Skin epidermis (tissue), 12 donors: ENCODE measurements around the gene SMG6.

ENCODE experiments used
- H3K27ac ChIP-seq, 21 experiments: fragments of 200-600 bp; sonication (generic) in 11 of 21; one replicate each; pipeline ENCODE4 v1.5.0; 2020; ENCODE audit warnings: mild to moderate bottlenecking in 3 of 21, inconsistent platforms in 2 of 21, moderate library complexity in 2 of 21
- H3K4me3 ChIP-seq, 7 experiments: fragments of 200-600 bp; sonication (generic) in 2 of 7; one replicate each; pipeline ENCODE4 v1.5.0; 2020; ENCODE audit warnings: inconsistent platforms in 2 of 7, mild to moderate bottlenecking in 2 of 7, moderate library complexity in 1 of 7

The SMG6 gene

DNA sequence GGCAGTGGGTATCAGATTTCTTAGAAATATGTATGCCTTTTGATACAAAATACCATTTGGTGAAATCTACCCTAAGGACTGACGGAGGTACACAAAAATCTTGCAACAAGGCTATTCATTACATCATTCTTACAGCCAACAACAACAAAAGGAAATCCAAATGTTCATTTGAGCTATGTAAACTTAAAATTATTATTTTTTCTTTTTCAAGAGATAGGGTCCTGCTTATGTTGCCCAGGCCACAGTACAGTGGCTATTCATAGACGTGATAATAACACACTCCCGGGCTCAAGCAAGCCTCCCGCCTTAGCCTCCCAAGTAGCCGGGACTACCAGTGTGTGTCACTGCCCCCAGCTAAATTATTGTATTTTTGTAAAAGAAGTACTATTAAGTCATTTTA lies 9.2 kb upstream of the SMG6 start:
- Histone ChIP-seq H3K27ac (no peak overlapping the region), H3K4me3 (no peak overlapping the region)

GRCh38 chr17:2309338-2310154 lies 6.0 kb upstream of the SMG6 start:
- Histone ChIP-seq H3K4me3 (no peak overlapping the region), H3K27ac (no peak overlapping the region)

GRCh38 chr17:2304931-2305330 lies 1.3 kb upstream of the SMG6 start:
- Histone ChIP-seq H3K4me3 (no peak overlapping the region), H3K27ac (peak overlapping the region in 1 of 21 experiments; percentile 7)

GRCh38 chr17:2302778-2303203 lies 794 bp downstream of the SMG6 start:
- peak overlapping the region in 20 of 21 experiments; percentile 86 to 97 (median 92) for H3K27ac ChIP-seq
- peak overlapping the region; percentile 55 to 96 (median 77) for H3K4me3 ChIP-seq

GRCh38 chr17:2299756-2300155 lies 3.8 kb downstream of the SMG6 start:
- H3K4me3 ChIP-seq, result no peak overlapping the region
- H3K27ac ChIP-seq, result no peak overlapping the region

DNA sequence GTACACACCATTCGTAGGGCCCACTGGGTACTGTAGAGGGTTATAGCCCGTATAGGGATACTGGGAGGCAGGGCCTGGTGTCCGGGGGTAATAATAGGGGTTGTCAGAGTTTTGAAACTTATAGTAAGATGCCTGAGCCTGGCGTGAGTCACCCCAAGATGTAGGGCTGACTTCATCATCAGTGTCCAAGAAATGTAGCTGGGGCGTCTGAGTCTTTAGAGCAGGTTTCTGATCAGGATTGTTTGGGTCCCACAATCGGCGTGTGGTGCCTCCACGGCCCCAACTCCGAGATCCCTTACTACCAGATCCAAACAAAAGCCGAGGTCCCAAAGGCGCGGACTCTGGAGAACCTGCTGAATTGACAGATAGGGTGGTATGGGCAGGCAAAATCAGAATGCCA lies 4.4 kb downstream of the SMG6 start:
- H3K27ac ChIP-seq, result no peak overlapping the region
- no peak overlapping the region for H3K4me3 ChIP-seq

DNA sequence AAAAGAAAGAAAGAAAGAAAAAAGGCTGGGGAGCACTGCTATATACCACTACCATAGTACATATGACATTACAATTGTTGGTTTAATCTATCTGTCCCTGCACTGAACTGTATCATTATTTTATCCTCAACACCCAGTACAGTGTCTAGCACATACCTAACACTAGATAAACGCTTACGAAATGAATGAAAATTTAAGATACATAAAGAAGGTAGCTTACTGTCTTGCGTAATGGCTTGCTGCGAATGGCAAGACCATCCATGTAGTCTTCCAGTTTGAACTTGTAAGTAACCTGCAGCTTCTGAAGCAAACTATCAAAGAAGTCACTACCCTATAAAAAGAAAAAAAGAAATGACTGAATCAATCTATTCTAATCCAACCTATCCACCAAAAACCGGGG lies 6.6 kb downstream of the SMG6 start:
- no peak overlapping the region for H3K4me3 ChIP-seq
- no peak overlapping the region for H3K27ac ChIP-seq

GRCh38 chr17:2295575-2295974 lies 8.0 kb downstream of the SMG6 start:
- no peak overlapping the region for H3K4me3 ChIP-seq
- no peak overlapping the region for H3K27ac ChIP-seq

DNA sequence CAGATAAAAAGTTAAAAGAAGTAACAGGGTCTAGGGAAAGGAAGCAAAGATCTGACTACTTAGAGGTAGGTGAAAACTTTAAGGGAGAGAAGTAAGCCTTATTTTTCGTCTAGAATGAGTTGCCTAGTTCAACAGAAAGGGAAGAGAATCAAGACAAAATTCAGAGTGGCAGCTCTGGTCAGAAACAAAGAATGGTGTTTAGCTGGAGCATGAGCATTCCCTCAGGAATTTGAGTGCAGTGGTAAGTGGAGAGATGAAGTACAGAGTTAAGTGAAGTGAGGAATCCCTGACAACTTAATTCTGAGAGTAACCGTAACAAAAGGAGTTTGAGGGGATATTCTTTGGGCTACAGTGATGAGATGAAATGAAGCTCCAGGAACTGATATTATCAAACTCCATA lies 11.5 kb downstream of the SMG6 start:
- H3K27ac ChIP-seq, result no peak overlapping the region

DNA sequence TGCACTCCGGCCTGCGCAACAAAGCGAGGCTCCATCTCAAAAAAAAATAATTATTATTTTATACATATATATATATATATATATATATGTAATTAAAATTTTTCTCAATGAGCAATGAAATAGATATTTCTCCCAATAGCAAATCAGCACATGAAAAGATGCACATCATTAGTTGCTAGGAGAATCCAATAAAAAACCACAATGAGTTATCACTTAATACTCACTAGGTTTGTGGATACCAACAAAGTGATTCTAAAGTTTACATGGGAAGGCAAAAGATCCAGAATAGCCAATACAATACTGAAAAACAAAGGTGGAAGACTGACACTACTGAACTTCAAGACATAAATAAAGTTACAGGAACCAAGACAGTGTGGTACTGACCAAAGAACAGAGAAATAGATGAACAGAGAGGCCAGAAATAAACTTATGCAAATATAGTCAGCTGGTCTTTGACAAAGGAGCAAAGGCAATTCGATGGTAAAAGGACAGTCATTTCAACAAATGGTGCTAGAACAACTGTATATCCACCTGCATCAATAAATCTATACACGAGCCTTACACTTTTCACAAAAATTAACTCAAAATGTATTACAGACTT lies 13.6 kb downstream of the SMG6 start:
- Histone ChIP-seq H3K27ac (no peak overlapping the region), H3K4me3 (no peak overlapping the region)

More for the DNA sequence above, 11.5 kb downstream of the SMG6 start:
- H3K4me3 ChIP-seq, result no peak overlapping the region

GRCh38 chr17:2283302-2283701 lies 20.3 kb downstream of the SMG6 start:
- no peak overlapping the region for H3K27ac ChIP-seq
- H3K4me3 ChIP-seq, result no peak overlapping the region

- Histone ChIP-seq H3K27ac (no peak overlapping the region), H3K4me3 (no peak overlapping the region)
Observed at GRCh38 chr17:2282297-2282873, 21.2 kb downstream of the SMG6 start.

- Histone ChIP-seq H3K4me3 (no peak overlapping the region), H3K27ac (no peak overlapping the region)
Observed at GRCh38 chr17:2279707-2280106, 23.9 kb downstream of the SMG6 start.

- no peak overlapping the region for H3K4me3 ChIP-seq
- no peak overlapping the region for H3K27ac ChIP-seq
Observed at GRCh38 chr17:2277429-2278170, 26.0 kb downstream of the SMG6 start.

- Histone ChIP-seq H3K27ac (no peak overlapping the region), H3K4me3 (no peak overlapping the region)
Observed at GRCh38 chr17:2275722-2276121, 27.9 kb downstream of the SMG6 start.

GRCh38 chr17:2274414-2274813 lies 29.2 kb downstream of the SMG6 start:
- no peak overlapping the region for H3K4me3 ChIP-seq

GRCh38 chr17:2271985-2272702 lies 31.4 kb downstream of the SMG6 start:
- Histone ChIP-seq H3K27ac (no peak overlapping the region), H3K4me3 (no peak overlapping the region)

More at GRCh38 chr17:2274414-2274813, 29.2 kb downstream of the SMG6 start:
- H3K27ac ChIP-seq, result no peak overlapping the region

DNA sequence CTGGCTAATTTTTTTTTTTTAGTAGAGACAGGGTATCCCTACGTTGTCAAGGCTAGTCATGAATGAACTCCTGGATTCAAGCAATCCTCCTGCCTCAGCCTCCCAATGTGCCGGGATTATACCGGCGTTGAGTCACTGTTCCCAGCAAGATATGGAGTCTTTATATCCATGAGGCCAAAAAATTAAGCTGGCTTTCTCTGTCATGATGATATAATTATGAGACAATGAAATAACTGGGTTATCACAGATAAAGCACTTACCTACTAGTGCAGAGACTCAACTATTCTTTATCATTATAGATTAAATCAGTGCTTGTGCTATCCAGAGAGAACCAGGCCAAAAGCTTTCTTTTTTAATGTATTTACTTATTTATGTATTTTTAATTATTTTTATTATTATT lies 36.2 kb downstream of the SMG6 start:
- H3K4me3 ChIP-seq, result no peak overlapping the region
- H3K27ac ChIP-seq, result peak overlapping the region in 10 of 21 experiments; percentile 35 to 81 (median 72)

DNA sequence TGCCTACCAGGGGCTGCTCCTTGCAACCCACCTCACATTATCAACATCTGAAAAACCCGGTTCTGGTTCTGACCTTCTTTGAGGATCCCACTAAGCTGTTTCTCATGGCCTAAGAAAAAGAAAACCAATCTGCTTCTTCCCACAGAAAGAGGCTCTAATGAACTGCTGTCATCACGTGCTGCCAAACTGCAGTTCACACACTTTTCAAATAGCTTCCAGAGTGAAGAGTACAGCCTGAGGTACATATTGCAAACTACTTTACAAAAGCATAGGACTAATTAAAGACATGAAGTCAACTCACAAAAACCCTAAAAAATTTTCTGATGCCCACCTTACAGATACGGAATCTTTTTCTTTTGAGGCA lies 36.7 kb downstream of the SMG6 start:
- Histone ChIP-seq H3K4me3 (no peak overlapping the region), H3K27ac (peak overlapping the region in 13 of 21 experiments; percentile 12 to 81 (median 56))
